Ovary (tissue), 9 donors: ENCODE data around the gene HECW1. TPM values are rescaled to one million over a fixed set of nuclear protein-coding genes. Genes with fewer than 3 reads are reported as not detected.

Experiments used
- DNase-seq, 5 donors: peaks; one replicate each; pipeline ENCODE4 v3.0.0-alpha.2; 2019 to 2020
- H3K27ac ChIP-seq, 2 donors: fragments of 200-600 bp; one replicate each; pipeline versions ENCODE4 v1.5.1 to v1.8.0; 2019 to 2022
- H3K27me3 ChIP-seq: fragments of 200-600 bp; one replicate; pipeline ENCODE4 v1.8.0; 2022
- H3K36me3 ChIP-seq: fragments of 200-600 bp; sonication (generic); one replicate; pipeline ENCODE4 v1.5.1; 2019
- H3K4me1 ChIP-seq: one replicate; pipeline ENCODE4 v1.8.1; 2013; ENCODE audit warnings: mild to moderate bottlenecking, moderate library complexity; ENCODE audit not compliant: insufficient read depth
- H3K4me3 ChIP-seq: fragments of 200-600 bp; sonication (generic); one replicate; pipeline ENCODE4 v1.5.1; 2017
- H3K9me3 ChIP-seq, 2 donors: fragments of 200-600 bp in 1 of 2; sonication (generic) in 1 of 2; one replicate each; pipeline versions ENCODE4 v1.5.1 to v1.8.1; 2013 to 2019; ENCODE audit warnings: mild to moderate bottlenecking in 1 of 2, moderate library complexity in 1 of 2
- EP300 ChIP-seq: sonication (generic); formaldehyde crosslinking; IDR thresholded peaks from one replicate; pipeline ENCODE4 v1.6.1; 2017; ENCODE audit warnings: antibody characterized with exemption
- POLR2A ChIP-seq: fragments of 450-650 bp; IDR thresholded peaks from one replicate; pipeline ENCODE4 v1.6.1; 2017; ENCODE audit warnings: antibody characterized with exemption, mild to moderate bottlenecking, moderate library complexity
- WGBS, 3 donors: extraction: QIAGEN DNeasy Blood & Tissue Kit in 1 of 3; methylation state at CpG; one replicate each; pipeline versions ENCODE4 v1.1.5 to v1.1.7; 2013 to 2017; 5-methylcytosine and 5-hydroxymethylcytosine counted together
- intact Hi-C, 4 donors: fragments of 100-400 bp; cut with DNase I; formaldehyde crosslinking; loops; one replicate each; pipeline versions ENCODE4 v1.11.0 to v1.15.1; 2022 to 2023
- polyA plus RNA-seq, 2 donors: library from polyadenylated mRNA; stranded (reverse); fragments of 200-250 nt in 1 of 2; fragments of 350-450 nt in 1 of 2; fragmentation: Illumina TruSeq in 1 of 2; extraction: RNeasy Lipid Tissue Mini Kit (QIAGEN cat#74804) in 1 of 2; gene quantifications; one replicate each; pipeline ENCODE4 v1.2.3, GENCODE V29; 2013 to 2014
- total RNA-seq, 7 donors: library from RNA; depleted of rRNA in 2 of 7; stranded (reverse); fragments of >200 nt in 2 of 7; fragmentation: NEBNext Ultra II Directional in 3 of 7; extraction: Animal tissue kit (Norgen Biotek cat#: 25700) in 3 of 7; gene quantifications; one replicate each; pipeline versions ENCODE4 v1.1.0 to v1.2.4, GENCODE V29; 2016 to 2023
- TF ChIP-seq, protein P1 (sequence below), 3 donors: fragments of 450-650 bp in 2 of 3; fragments of 200-600 bp in 1 of 3; IDR thresholded peaks; one replicate each; pipeline versions ENCODE4 v1.5.1 to v1.8.0; 2016 to 2022; ENCODE audit warnings: antibody characterized with exemption in 3 of 3, mild to moderate bottlenecking in 1 of 3
- donor health status: DM: no; HTN: no; CAD: no; lungs with moderate emphysema.
- donor health status: DM: no; HTN: no; CAD: no.
- donor health status: Bipolar disorder and iron deficiency.
- donor health status: DM: yes; HTN: yes; CAD: no.
- donor health status: DM: no; HTN: no; CAD: no.
- donor health status: DM: yes; HTN: yes; CAD: no.

HECW1 gene
- total and polyA plus RNA-seq, 9 donors = 0.31 to 6.4 (median 1.8) TPM; not detected in 1

DNA sequence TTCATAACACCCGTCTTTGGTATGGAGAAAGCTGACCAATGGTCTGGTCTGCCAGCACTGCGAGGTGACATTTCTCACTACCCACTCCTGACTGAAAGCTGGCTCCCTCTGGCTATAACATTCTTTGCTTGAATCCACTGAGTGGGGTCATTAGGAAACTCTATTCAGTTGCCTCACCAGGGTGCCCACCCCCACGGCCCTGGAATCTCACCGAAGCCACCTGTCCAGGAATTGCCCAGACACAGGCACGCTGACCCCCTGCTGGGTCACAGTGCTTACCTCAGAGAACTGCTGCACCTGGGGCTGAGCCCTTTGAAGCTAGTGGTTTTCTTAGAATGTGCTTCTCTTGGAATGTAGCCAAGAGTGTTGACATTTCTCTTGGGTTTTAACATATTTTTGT lies 28.6 kb downstream of the HECW1 start:
- WGBS, 3 donors = 83 to 88% (median 87%) methylated on average over 5 of the region's 5 CpGs

DNA sequence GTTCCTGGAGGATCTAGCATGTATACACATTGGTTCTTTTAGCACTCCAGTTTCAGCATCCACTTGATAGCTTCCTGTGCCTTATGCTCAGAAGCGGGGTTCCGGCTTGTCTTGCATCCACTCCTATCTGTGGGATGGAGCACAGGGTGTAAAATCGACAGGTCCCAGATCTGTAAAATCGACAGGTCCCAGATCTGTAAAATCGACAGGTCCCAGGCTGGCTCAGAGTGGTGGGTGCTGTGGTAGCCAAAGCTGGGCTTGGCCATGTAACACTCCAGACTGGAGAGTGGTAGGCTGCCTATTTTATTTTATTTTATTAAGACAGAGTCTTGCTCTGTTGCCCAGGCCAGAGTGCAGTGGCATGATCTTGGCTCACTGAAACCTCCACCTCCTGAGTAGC lies 30.3 kb downstream of the HECW1 start:
- peaks cover 1% of the 10 kb centered on the region for H3K4me1 ChIP-seq
- no peak overlapping the region for H3K27ac ChIP-seq
- TF ChIP-seq, protein P1, sequence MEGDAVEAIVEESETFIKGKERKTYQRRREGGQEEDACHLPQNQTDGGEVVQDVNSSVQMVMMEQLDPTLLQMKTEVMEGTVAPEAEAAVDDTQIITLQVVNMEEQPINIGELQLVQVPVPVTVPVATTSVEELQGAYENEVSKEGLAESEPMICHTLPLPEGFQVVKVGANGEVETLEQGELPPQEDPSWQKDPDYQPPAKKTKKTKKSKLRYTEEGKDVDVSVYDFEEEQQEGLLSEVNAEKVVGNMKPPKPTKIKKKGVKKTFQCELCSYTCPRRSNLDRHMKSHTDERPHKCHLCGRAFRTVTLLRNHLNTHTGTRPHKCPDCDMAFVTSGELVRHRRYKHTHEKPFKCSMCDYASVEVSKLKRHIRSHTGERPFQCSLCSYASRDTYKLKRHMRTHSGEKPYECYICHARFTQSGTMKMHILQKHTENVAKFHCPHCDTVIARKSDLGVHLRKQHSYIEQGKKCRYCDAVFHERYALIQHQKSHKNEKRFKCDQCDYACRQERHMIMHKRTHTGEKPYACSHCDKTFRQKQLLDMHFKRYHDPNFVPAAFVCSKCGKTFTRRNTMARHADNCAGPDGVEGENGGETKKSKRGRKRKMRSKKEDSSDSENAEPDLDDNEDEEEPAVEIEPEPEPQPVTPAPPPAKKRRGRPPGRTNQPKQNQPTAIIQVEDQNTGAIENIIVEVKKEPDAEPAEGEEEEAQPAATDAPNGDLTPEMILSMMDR (IDR thresholded peaks at IDR 0.05) = no peak
- TF ChIP-seq POLR2A (no peak), EP300 (no peak)
- H3K9me3 ChIP-seq = no peaks in the 10 kb centered on the region
- intact Hi-C loops = no loop called here
- DNase-seq = no peak
- H3K4me3 ChIP-seq = no peak overlapping the region
- H3K36me3 ChIP-seq = no peaks in the 10 kb centered on the region
- H3K27me3 ChIP-seq = no peaks in the 10 kb centered on the region
- 93 to 99% (median 94%) methylated on average over 5 of the region's 5 CpGs for WGBS, 3 donors

More for the DNA sequence above, 28.6 kb downstream of the HECW1 start:
- no peak overlapping the region for H3K4me3 ChIP-seq
- DNase-seq = no peak
- intact Hi-C loops = no loop called here
- no peaks in the 10 kb centered on the region for H3K9me3 ChIP-seq
- TF ChIP-seq, protein P1 (IDR thresholded peaks at IDR 0.05) = no peak
- TF ChIP-seq EP300 = no peak
- no peak for TF ChIP-seq POLR2A
- H3K27me3 ChIP-seq = no peaks in the 10 kb centered on the region
- no peaks in the 10 kb centered on the region for H3K4me1 ChIP-seq
- no peak overlapping the region for H3K27ac ChIP-seq
- H3K36me3 ChIP-seq = no peaks in the 10 kb centered on the region

DNA sequence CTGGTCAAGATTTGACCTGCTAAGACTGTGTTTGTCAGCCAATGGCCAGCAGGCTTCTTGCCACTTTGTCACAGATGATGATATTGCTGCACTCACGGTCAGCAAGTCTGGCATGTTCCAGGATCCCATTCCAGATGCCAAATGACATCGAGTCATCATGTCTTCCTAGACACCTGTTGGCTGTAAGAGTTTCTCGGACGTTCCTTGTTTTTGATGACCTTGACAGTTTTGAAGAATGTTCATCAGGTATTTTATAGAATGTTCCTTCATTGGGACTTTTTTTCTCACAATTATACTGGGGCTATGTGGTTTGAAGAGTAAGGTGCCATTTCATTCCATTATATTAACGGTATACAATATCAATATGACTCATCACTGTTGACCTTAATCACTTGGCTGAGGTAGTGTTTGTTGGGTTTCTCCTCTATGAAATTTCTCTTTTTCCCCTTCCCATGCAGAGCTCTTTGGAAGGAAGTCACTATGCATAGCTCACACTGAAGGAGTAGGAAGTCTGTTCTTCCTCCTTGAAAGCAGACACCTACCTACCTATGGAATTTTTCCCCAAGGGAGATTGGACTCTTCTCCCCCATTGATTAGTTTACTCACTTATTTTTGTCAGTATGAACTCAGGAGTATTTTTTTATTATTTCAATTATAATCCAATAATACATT lies 31.6 kb downstream of the HECW1 start:
- Histone ChIP-seq H3K4me3 (no peak overlapping the region), H3K36me3 (no peaks in the 10 kb centered on the region), H3K4me1 (peaks cover 1% of the 10 kb centered on the region), H3K9me3 (no peaks in the 10 kb centered on the region), H3K27ac (no peak overlapping the region), H3K27me3 (no peaks in the 10 kb centered on the region)
- intact Hi-C loops = no loop called here
- 87 to 90% (median 89%) methylated on average over 5 of the region's 5 CpGs for WGBS, 3 donors
- TF ChIP-seq POLR2A (no peak), EP300 (no peak)
- TF ChIP-seq, protein P1 (IDR thresholded peaks at IDR 0.05) = no peak
- no peak for DNase-seq

DNA sequence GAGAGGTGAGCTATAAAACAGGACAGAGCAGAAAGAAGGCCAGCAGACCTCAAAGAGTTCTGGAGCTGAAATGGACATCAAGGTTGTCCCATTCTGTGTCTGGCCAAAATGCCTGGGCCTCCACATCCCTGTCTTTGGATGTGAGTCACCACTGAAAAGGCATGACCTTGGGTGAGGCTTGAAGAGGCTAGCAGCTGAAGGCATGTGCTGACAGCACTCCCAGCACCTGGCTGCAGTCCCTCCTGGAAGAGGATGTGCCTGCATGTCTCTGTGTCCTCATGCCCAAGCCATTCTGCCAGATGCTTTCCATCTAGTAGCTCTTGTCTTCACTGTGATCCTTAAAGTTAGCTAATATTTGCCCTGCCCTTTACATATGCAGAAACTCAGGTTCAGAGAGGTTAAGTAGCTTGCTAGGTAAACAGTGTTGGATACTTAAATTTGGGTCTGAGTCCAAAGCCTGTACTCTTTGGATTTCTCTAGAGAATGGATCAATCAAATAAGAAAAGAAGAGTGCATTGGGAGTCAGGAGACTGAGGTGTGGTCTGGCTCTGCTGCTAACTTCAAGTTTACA lies 35.8 kb downstream of the HECW1 start:
- Histone ChIP-seq H3K4me3 (no peak overlapping the region), H3K36me3 (no peaks in the 10 kb centered on the region), H3K4me1 (peaks cover 1% of the 10 kb centered on the region), H3K27ac (no peak overlapping the region), H3K9me3 (no peaks in the 10 kb centered on the region), H3K27me3 (no peaks in the 10 kb centered on the region)
- TF ChIP-seq POLR2A = no peak
- TF ChIP-seq, protein P1 (IDR thresholded peaks at IDR 0.05) = no peak
- no peak for TF ChIP-seq EP300
- intact Hi-C loops = no loop called here
- no peak for DNase-seq
